ENCODE data around the gene SLC5A2.

- no peak for TF ChIP-seq CTCF (conservative IDR thresholded peaks at IDR 0.05; ENCODE audit: low read depth, low read length)
- no peak for TF ChIP-seq EZH2 (IDR thresholded peaks at IDR 0.05; ENCODE audit: low read length, unreplicated experiment)
- TF ChIP-seq EZH2phosphoT487 (IDR thresholded peaks at IDR 0.05; ENCODE audit: borderline replicate concordance, low read length) = no peak
Observed at GRCh38 chr16:31483081-31483480, at the start of gene SLC5A2.
